ENCODE data around the gene FRMD8. TPM values are rescaled to one million over a fixed set of nuclear protein-coding genes. Genes with fewer than 3 reads are reported as not detected.
A peak's percentile ranks its signal among the peaks of the same experiment; 100 is the strongest.

Gene FRMD8, protein sequence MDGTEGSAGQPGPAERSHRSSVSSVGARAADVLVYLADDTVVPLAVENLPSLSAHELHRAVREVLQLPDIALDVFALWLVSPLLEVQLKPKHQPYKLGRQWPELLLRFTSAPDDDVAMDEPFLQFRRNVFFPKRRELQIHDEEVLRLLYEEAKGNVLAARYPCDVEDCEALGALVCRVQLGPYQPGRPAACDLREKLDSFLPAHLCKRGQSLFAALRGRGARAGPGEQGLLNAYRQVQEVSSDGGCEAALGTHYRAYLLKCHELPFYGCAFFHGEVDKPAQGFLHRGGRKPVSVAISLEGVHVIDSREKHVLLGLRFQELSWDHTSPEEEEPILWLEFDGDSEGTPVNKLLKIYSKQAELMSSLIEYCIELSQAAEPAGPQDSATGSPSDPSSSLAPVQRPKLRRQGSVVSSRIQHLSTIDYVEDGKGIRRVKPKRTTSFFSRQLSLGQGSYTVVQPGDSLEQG
- 10 to 100 TPM; 39.7 to 53.4 TPM for total RNA-seq

- peak within 1 kb of the TSS; percentile 99 for H3K27ac Mint-ChIP-seq
- peak; percentile 85 to 90 for DNase-seq (ENCODE audit: low spot score in 2 of 2)
- no peaks in the 10 kb centered on the region for H3K9me3 Mint-ChIP-seq
- ATAC-seq, result peak; percentile 28 to 37
- peaks cover 17 to 21% of the 10 kb centered on the region in 2 donors for H3K36me3 Mint-ChIP-seq
Observed at GRCh38 chr11:65386307-65387140, at the start of gene FRMD8. TSS of gene FRMD8 (plus strand) at chr11:65386637. CDS start at chr11:65387037, 400 bp downstream.

DNA sequence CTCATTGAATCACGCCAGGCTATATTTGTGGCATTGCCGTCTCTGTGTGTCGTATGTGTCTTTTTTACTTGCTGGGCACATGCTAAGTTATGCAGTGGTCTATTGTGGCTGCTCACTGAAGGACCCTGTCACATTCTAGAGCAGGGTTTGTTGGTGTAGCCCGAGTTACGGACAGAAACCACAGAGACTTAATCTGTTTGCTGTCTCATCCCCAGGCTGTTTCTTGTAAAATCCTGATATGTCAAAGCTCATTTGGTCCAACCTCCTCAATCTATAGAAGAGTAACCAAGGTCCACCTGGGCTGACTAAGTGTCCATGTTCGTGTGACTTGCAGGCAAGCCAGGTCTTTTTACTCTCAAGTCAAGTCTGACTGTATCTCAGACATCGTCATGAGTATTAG lies 47.8 kb upstream of the FRMD8 start:
- DNase-seq (ENCODE audit: low spot score in 2 of 2) (no peak), ATAC-seq (no peak)
- peak overlapping the region; percentile 12 to 34 for H3K27ac Mint-ChIP-seq
- H3K36me3 Mint-ChIP-seq, result peaks cover 7 to 17% of the 10 kb centered on the region in 2 donors
- H3K9me3 Mint-ChIP-seq, result no peaks in the 10 kb centered on the region

DNA sequence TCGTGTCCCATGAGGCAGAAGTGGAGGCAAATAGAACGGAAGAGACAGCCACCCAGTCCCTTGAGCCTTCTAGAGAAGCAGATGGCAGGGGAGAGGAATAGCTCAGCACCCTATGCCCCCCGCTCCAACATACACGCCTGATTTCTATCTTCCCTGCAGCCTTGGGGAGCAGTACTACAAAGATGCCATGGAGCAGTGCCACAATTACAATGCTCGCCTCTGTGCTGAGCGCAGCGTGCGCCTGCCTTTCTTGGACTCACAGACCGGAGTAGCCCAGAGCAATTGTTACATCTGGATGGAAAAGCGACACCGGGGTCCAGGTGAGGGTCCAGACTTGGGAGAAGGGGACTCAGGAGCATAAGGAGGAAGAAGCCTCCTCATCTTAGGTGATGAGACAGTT lies 46.2 kb upstream of the FRMD8 start:
- H3K36me3 Mint-ChIP-seq, result peaks cover 5 to 8% of the 10 kb centered on the region in 2 donors
- no peaks in the 10 kb centered on the region for H3K9me3 Mint-ChIP-seq
- ATAC-seq (no peak), DNase-seq (ENCODE audit: low spot score in 2 of 2) (no peak)
- peak overlapping the region; percentile 41 to 81 for H3K27ac Mint-ChIP-seq

GRCh38 chr11:65341856-65342255 lies 44.6 kb upstream of the FRMD8 start:
- Mint-ChIP-seq H3K36me3 (peaks cover 12 to 16% of the 10 kb centered on the region in 2 donors), H3K27ac (peak overlapping the region in 1 of 2 donors; percentile 65), H3K9me3 (no peaks in the 10 kb centered on the region)
- ATAC-seq (no peak), DNase-seq (ENCODE audit: low spot score in 2 of 2) (no peak)

DNA sequence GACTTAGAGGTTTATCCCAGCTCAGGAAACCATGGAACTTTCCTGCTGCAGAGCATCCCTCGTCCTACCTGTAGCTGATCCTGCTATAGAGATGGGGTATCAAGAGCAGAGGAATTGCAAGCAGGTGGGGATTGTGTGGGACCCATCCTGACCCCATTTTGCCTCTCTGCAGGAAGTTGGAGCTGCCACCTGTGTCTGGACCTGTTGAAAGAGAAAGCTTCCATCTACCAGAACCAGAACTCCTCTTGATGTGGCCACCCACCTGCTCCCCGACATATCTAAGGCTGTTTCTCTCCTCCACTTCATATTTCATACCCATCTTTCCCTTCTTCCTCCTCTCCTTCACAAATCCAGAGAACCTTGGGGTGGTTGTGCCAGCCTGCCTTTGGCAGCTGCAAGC lies 34.9 kb upstream of the FRMD8 start:
- H3K27ac Mint-ChIP-seq, result no peak overlapping the region
- peaks cover 5 to 13% of the 10 kb centered on the region in 2 donors for H3K36me3 Mint-ChIP-seq
- no peak for ATAC-seq
- no peak for DNase-seq (ENCODE audit: low spot score in 2 of 2)
- H3K9me3 Mint-ChIP-seq, result no peaks in the 10 kb centered on the region

- peaks cover 4 to 10% of the 10 kb centered on the region in 2 donors for H3K36me3 Mint-ChIP-seq
- ATAC-seq, result no peak
- H3K9me3 Mint-ChIP-seq, result no peaks in the 10 kb centered on the region
- no peak for DNase-seq (ENCODE audit: low spot score in 2 of 2)
- no peak overlapping the region for H3K27ac Mint-ChIP-seq
Observed at GRCh38 chr11:65352783-65353182, 33.7 kb upstream of the FRMD8 start.

DNA sequence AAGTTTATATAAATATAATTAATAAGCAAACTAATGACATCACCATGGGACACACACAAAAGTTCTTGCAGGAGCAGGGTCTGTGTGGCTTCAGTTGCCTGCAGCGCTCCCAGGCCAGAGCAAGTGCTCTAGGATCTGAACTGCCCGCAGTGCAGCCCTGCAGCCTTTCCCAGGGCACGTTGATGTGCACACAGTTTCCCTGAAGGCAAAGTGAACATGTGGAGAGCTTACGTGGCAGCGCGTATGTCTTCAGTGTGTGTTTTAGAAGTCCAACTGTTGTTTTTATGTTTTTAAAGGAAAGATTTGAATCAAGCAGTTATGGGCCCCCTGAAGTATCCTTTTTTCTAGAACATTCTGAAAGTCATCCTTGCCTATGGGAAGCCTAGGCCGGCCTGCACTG lies 33.1 kb upstream of the FRMD8 start:
- H3K9me3 Mint-ChIP-seq, result no peaks in the 10 kb centered on the region
- DNase-seq (ENCODE audit: low spot score in 2 of 2), result no peak
- H3K36me3 Mint-ChIP-seq, result peaks cover 4 to 10% of the 10 kb centered on the region in 2 donors
- H3K27ac Mint-ChIP-seq, result peak overlapping the region; percentile 54 to 59
- no peak for ATAC-seq

GRCh38 chr11:65353900-65354264 lies 32.6 kb upstream of the FRMD8 start:
- peak overlapping the region; percentile 54 to 59 for H3K27ac Mint-ChIP-seq
- ATAC-seq (no peak), DNase-seq (ENCODE audit: low spot score in 2 of 2) (no peak)
- no peaks in the 10 kb centered on the region for H3K9me3 Mint-ChIP-seq
- H3K36me3 Mint-ChIP-seq, result peaks cover 1 to 10% of the 10 kb centered on the region in 2 donors

DNA sequence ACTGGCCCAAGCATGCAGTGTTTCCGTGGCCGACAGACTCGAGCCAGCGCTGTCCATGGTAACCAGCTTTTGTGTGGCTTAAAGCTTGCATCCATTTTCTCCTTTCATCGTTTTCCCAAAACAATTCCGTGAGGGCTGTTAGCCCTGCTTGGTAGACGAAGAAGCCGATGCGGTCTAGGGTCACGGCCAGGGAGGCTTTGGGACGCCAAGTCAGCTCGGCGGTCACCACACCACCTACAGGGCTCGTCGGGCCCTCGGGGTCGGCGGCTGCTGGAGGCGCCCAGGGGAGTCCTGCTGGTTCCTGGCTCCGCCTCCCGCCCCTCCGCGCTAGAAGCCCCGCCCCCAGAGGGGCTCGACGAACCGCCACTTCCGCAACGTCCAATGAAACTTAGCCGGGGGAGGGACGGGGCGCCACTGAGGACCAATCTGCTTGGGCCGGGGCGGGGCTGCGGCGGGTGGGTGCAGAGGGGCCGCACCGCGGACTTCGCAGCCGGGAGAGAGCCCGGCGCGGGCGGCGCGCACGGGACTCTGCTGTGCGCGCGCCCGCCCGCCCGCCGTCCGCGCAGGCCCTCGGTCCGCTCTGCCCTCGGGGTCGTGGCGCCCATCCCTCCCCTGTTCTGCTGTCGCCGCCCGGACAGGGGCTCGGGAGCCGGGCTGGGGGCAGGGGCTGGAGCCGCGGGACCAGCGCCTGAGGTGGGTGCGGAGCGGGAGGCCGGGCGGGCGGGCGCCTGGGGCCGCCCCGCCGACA lies 32.0 kb upstream of the FRMD8 start, which contains the start of gene TIGD3:
TIGD3 (plus strand) TSS at position 487 of the 748 bp plus-strand sequence. CDS start 1,058 bp downstream, outside the sequence.
- Mint-ChIP-seq H3K9me3 (no peaks in the 10 kb centered on the region), H3K36me3 (peaks cover 0 to 10% of the 10 kb centered on the region in 2 donors), H3K27ac (peak within 1 kb of the TSS; percentile 79 to 83)
- DNase-seq (ENCODE audit: low spot score in 2 of 2) (peak; percentile 93 to 97), ATAC-seq (peak; percentile 96 to 98)

DNA sequence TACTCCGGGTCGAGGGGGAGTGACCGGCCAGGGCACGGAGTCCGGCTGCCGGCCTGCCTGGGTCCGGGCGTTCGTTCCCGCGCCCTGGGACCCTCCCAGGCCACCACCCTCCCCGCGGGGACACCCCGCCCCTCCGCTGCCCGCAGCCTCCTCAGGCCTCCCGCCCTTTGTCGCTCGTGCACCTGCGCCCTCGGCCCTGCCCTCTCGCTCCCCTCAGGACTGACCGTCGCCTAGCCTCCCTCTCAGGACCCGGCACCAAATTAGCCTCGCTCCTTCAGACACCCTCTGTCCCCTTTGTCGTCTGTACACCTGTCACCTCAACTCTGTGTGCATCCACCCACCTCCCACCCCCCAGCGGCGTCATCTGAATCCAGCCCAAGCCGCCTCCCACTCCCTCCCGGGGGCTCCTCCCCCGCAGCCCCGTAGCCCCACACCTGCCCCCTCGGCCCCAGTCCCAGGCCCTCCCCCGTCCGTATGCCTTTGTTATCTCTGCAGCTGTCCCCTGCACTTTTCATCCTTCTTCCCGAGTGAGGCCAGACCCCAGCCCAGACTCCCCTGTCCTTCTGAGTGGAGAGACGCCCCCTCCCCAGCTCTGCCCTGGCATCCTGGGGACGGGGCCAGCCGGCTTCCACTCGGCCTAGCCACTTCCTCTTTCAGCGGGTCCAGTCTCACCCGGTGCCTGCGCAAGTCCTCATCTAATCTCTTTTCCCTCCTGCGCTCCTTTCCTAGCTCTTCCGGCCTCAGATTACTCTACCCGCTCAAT lies 31.2 kb upstream of the FRMD8 start:
- Mint-ChIP-seq H3K27ac (peak overlapping the region; percentile 79 to 83), H3K36me3 (peaks cover 0 to 10% of the 10 kb centered on the region in 2 donors), H3K9me3 (no peaks in the 10 kb centered on the region)
- DNase-seq (ENCODE audit: low spot score in 2 of 2) (peak in 1 of 2 donors; percentile 70), ATAC-seq (peak; percentile 32 to 42)

DNA sequence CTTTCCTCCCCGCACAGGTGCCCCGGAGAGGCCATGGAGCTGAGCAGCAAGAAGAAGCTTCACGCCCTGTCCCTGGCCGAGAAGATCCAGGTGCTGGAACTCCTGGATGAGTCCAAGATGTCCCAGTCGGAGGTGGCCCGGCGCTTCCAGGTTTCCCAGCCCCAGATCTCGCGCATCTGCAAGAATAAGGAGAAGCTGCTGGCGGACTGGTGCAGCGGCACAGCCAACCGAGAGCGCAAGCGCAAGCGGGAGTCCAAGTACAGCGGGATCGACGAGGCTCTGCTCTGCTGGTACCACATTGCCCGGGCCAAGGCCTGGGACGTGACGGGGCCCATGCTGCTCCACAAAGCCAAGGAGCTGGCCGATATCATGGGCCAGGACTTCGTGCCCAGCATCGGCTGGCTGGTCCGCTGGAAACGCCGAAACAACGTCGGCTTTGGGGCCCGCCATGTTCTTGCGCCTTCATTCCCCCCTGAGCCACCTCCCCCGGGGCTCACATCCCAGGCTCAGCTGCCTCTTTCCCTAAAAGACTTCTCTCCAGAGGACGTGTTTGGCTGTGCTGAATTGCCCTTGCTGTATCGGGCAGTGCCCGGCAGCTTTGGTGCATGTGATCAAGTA lies 30.6 kb upstream of the FRMD8 start:
- no peaks in the 10 kb centered on the region for H3K9me3 Mint-ChIP-seq
- DNase-seq (ENCODE audit: low spot score in 2 of 2), result no peak
- peaks cover 0 to 10% of the 10 kb centered on the region in 2 donors for H3K36me3 Mint-ChIP-seq
- peak overlapping the region; percentile 58 to 79 for H3K27ac Mint-ChIP-seq
- ATAC-seq, result no peak

- Mint-ChIP-seq H3K36me3 (peaks cover 0 to 10% of the 10 kb centered on the region in 2 donors), H3K27ac (no peak overlapping the region), H3K9me3 (no peaks in the 10 kb centered on the region)
- DNase-seq (ENCODE audit: low spot score in 2 of 2) (no peak), ATAC-seq (no peak)
Observed at GRCh38 chr11:65356394-65356972, 30.0 kb upstream of the FRMD8 start.

DNA sequence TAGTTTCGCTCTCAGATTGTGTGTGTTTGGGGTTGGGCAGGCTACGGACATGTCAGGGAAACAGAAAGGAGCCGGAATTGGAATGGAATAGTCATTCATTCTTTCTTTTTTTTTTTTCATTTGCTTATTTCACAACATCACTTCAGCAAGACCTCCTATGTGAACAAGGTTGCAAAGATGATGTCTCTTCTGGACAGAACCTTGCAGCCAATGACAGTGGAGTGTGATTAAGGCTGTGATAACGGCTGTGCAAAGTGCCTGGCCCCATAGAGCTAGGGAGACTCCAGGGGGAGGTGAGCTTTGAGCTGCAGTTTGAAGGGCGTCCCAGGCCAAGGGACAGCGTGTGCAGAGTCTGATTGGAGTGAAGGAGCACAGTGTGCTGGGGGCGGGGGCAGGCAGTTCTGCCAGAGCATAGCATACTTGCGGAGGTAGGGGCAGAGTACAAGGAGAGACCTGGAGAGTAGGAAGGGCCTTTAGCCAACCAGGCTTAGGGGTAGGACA lies 28.5 kb upstream of the FRMD8 start:
- no peaks in the 10 kb centered on the region for H3K9me3 Mint-ChIP-seq
- DNase-seq (ENCODE audit: low spot score in 2 of 2) (no peak), ATAC-seq (no peak)
- H3K36me3 Mint-ChIP-seq, result peaks cover 0 to under 1% of the 10 kb centered on the region in 2 donors
- H3K27ac Mint-ChIP-seq, result no peak overlapping the region

GRCh38 chr11:65362320-65362931 lies 24.0 kb upstream of the FRMD8 start:
- no peak for DNase-seq (ENCODE audit: low spot score in 2 of 2)
- Mint-ChIP-seq H3K9me3 (no peaks in the 10 kb centered on the region), H3K36me3 (no peaks in the 10 kb centered on the region), H3K27ac (peak overlapping the region in 1 of 2 donors; percentile 34)
- ATAC-seq, result peak; percentile 74 to 80

DNA sequence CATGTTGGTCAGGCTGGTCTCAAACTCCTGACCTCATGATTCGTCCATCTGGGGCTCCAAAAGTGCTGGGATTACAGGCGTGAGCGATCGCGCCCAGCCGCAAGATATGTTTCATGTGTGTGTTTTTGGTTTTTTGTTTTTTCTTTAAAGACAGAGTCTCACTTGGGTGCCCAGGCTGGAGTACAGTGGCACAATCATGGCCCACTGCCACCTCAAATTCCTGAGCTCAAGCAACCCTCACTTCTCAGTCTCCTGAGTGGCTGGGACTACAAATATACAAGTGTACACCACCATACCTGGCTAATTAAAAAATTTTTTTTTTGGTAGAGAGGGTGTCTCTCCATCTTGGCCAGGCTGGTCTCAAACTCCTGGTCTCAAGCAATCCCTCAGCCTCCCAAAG lies 23.5 kb upstream of the FRMD8 start:
- DNase-seq (ENCODE audit: low spot score in 2 of 2) (no peak), ATAC-seq (no peak)
- Mint-ChIP-seq H3K27ac (no peak overlapping the region), H3K9me3 (no peaks in the 10 kb centered on the region), H3K36me3 (no peaks in the 10 kb centered on the region)

Data from activated naive CD4-positive, alpha-beta T cell treated with anti-CD3 and anti-CD28 coated beads, Interleukin-2, amount 50 U/mL, for 72 hours (primary cell).